Spleen (tissue), 13 donors: ENCODE measurements around the gene OR10R2. TPM values are rescaled to one million over a fixed set of nuclear protein-coding genes. Genes with fewer than 3 reads are reported as not detected.
A peak's percentile ranks its signal among the peaks of the same experiment; 100 is the strongest.
"Not testable (repeated sequence)": the region's sequence is repeated elsewhere in the genome, so short reads cannot be mapped to it uniquely, and the experiment has no call there.

Experiments
- DNase-seq: peaks from one replicate; pipeline ENCODE4 v3.0.0-alpha.2; 2020
- H3K27ac ChIP-seq, 8 donors: fragments of 200-600 bp; sonication (generic) in 7 of 8; 1 replicate in 4 of 8; 2 replicates in 4 of 8; pipeline versions ENCODE4 v1.5.0 to v1.8.0; 2016 to 2021; ENCODE audit warnings: inconsistent platforms in 4 of 8, mild to moderate bottlenecking in 4 of 8, moderate library complexity in 1 of 8
- H3K27me3 ChIP-seq, 7 donors: fragments of 200-600 bp; sonication (generic) in 6 of 7; replicated peaks in 1 of 7; 1 replicate in 4 of 7; 2 replicates in 3 of 7; pipeline versions ENCODE4 v1.5.0 to v1.8.0; 2016 to 2021; ENCODE audit warnings: inconsistent platforms in 3 of 7, mild to moderate bottlenecking in 1 of 7
- H3K36me3 ChIP-seq, 6 donors: fragments of 200-600 bp; sonication (generic) in 5 of 6; 1 replicate in 4 of 6; 2 replicates in 2 of 6; pipeline versions ENCODE4 v1.5.0 to v1.8.0; 2016 to 2021; ENCODE audit warnings: inconsistent platforms in 2 of 6
- H3K4me1 ChIP-seq, 6 donors: fragments of 200-600 bp; sonication (generic) in 5 of 6; 1 replicate in 3 of 6; 2 replicates in 3 of 6; pipeline versions ENCODE4 v1.5.0 to v1.8.0; 2016 to 2021; ENCODE audit warnings: inconsistent platforms in 3 of 6
- H3K4me3 ChIP-seq, 8 donors: fragments of 200-600 bp; sonication (generic) in 7 of 8; 1 replicate in 4 of 8; 2 replicates in 4 of 8; pipeline versions ENCODE4 v1.5.0 to v1.8.0; 2016 to 2021; ENCODE audit warnings: inconsistent platforms in 4 of 8, mild to moderate bottlenecking in 4 of 8, moderate library complexity in 2 of 8
- H3K9me3 ChIP-seq, 8 donors: fragments of 200-600 bp; sonication (generic) in 7 of 8; 1 replicate in 4 of 8; 2 replicates in 4 of 8; pipeline versions ENCODE4 v1.5.0 to v1.8.0; 2016 to 2021; ENCODE audit warnings: inconsistent platforms in 4 of 8
- CTCF ChIP-seq, 11 experiments: fragments of 200-600 bp in 7 of 11; fragments of 450-650 bp in 4 of 11; sonication (generic) in 4 of 11; IDR thresholded peaks in 8 of 11; conservative IDR thresholded peaks in 3 of 11; 1 replicate in 7 of 11; 2 replicates in 4 of 11; pipeline versions ENCODE4 v1.4.0 to v1.8.0; 2016 to 2021; ENCODE audit warnings: antibody characterized with exemption in 11 of 11, inconsistent platforms in 4 of 11, mild to moderate bottlenecking in 1 of 11
- POLR2A ChIP-seq, 3 donors: fragments of 450-650 bp; IDR thresholded peaks; one replicate each; pipeline ENCODE4 v1.5.1; 2017; ENCODE audit warnings: antibody characterized with exemption in 3 of 3, mild to moderate bottlenecking in 1 of 3
- POLR2AphosphoS5 ChIP-seq, 3 donors: sonication (generic); formaldehyde crosslinking; IDR thresholded peaks; one replicate each; pipeline ENCODE4 v1.5.1; 2017; ENCODE audit warnings: antibody characterized with exemption in 3 of 3
- WGBS, 5 donors: extraction: QIAGEN DNeasy Blood & Tissue Kit in 3 of 5; methylation state at CpG; one replicate each; pipeline versions ENCODE4 v1.1.5 to v1.1.7; 2013 to 2018; 5-methylcytosine and 5-hydroxymethylcytosine counted together
- intact Hi-C: fragments of 100-400 bp; cut with DNase I; formaldehyde crosslinking; loops from one replicate; pipeline ENCODE4 v1.15.0; 2023; ENCODE audit warnings: low total_unique reads
- long read RNA-seq, 2 donors: transcript quantifications; one replicate each; lab custom pipeline, GENCODE V29; 2026
- polyA plus RNA-seq, 3 donors: library from polyadenylated mRNA; stranded (reverse); fragments of 200-250 nt; gene quantifications; one replicate each; pipeline ENCODE4 v1.2.1, GENCODE V29; 2013
- total RNA-seq, 7 donors: library from RNA; depleted of rRNA in 3 of 7; stranded (reverse); fragments of >200 nt in 3 of 7; fragmentation: NEBNext Ultra II Directional in 4 of 7; extraction: Animal tissue kit (Norgen Biotek cat#: 25700) in 4 of 7; gene quantifications; one replicate each; pipeline versions ENCODE4 v1.1.0 to v1.2.1, GENCODE V29; 2016 to 2021
- donor health status: healthy with polysubstance abuse.
- donor health status: DM: no; HTN: no; CAD: no; lungs with moderate emphysema.
- donor health status: DM: no; HTN: no; CAD: no.
- donor health status: Bipolar disorder and iron deficiency.
- donor health status: healthy.
- donor health status: DM: no; HTN: no; CAD: no.
- donor health status: DM: yes; HTN: yes; CAD: no.

OR10R2 gene
- not detected for total RNA-seq
- not detected for polyA plus RNA-seq
- long read RNA-seq, donor 1 = 0 reads
- long read RNA-seq, donor 2 = 0 reads

GRCh38 chr1:158471920-158472319 is at the start of gene OR10R2:
TSS of gene OR10R2 (plus strand) at chr1:158472220. CDS start at chr1:158472326, 106 bp downstream.
- no peaks in the 10 kb centered on the region for H3K4me1 ChIP-seq
- no peaks in the 10 kb centered on the region for H3K36me3 ChIP-seq
- H3K9me3 ChIP-seq = no peaks in the 10 kb centered on the region
- no peak within 1 kb of the TSS for H3K27ac ChIP-seq
- intact Hi-C loops = no loop called here
- H3K27me3 ChIP-seq = no peaks in the 10 kb centered on the region
- DNase-seq = no peak
- TF ChIP-seq CTCF (IDR thresholded peaks at IDR 0.05 in 8 of 11, conservative IDR thresholded peaks at IDR 0.05 in 3 of 11) (no peak), POLR2AphosphoS5 (IDR thresholded peaks at IDR 0.05) (no peak), POLR2A (IDR thresholded peaks at IDR 0.05) (no peak)
- H3K4me3 ChIP-seq = no peak within 1 kb of the TSS

- Histone ChIP-seq H3K27ac (no peak overlapping the region), H3K9me3 (peaks cover 0 to 19% (median 12%) of the 10 kb centered on the region in 8 donors), H3K36me3 (no peaks in the 10 kb centered on the region), H3K4me1 (no peaks in the 10 kb centered on the region), H3K4me3 (no peak overlapping the region), H3K27me3 (no peaks in the 10 kb centered on the region)
- TF ChIP-seq CTCF (IDR thresholded peaks at IDR 0.05 in 8 of 11, conservative IDR thresholded peaks at IDR 0.05 in 3 of 11) (no peak), POLR2A (IDR thresholded peaks at IDR 0.05) (no peak), POLR2AphosphoS5 (IDR thresholded peaks at IDR 0.05) (no peak)
- intact Hi-C loops = no loop called here
- DNase-seq = no peak
Measured at GRCh38 chr1:158425027-158425426, 47.0 kb upstream of the OR10R2 start.

GRCh38 chr1:158426137-158426536 is 45.9 kb upstream of the OR10R2 start, which contains the start of gene OR10K2:
TSS of gene OR10K2 (minus strand) at chr1:158426237. CDS start at chr1:158420866, 5,371 bp downstream.
- WGBS, 5 donors = 86 to 100% (median 91%) methylated on average over 1 of the region's 1 CpG
- intact Hi-C loops = no loop called here

GRCh38 chr1:158430163-158430562 is 41.9 kb upstream of the OR10R2 start:
- Histone ChIP-seq H3K27me3 (peaks cover 0 to 17% (median 0%) of the 10 kb centered on the region in 7 donors), H3K27ac (peak overlapping the region in 3 of 8 donors; percentile 18 to 65 (median 60)), H3K9me3 (peaks cover 0 to 40% (median 16%) of the 10 kb centered on the region in 8 donors)
- WGBS, 5 donors = 34 to 46% (median 37%) methylated on average over 3 of the region's 3 CpGs
- H3K4me3 ChIP-seq, DNase-seq, H3K4me1 ChIP-seq, intact Hi-C loops, H3K36me3 ChIP-seq: not testable (repeated sequence)

More at GRCh38 chr1:158426137-158426536, 45.9 kb upstream of the OR10R2 start, which contains the start of gene OR10K2:
- no peak within 1 kb of the TSS for H3K27ac ChIP-seq
- no peak for DNase-seq
- no peak within 1 kb of the TSS for H3K4me3 ChIP-seq
- peaks cover 0 to 20% (median 13%) of the 10 kb centered on the region in 8 donors for H3K9me3 ChIP-seq
- H3K4me1 ChIP-seq = no peaks in the 10 kb centered on the region
- no peaks in the 10 kb centered on the region for H3K36me3 ChIP-seq
- no peaks in the 10 kb centered on the region for H3K27me3 ChIP-seq
- TF ChIP-seq CTCF (IDR thresholded peaks at IDR 0.05 in 8 of 11, conservative IDR thresholded peaks at IDR 0.05 in 3 of 11) = no peak
- TF ChIP-seq POLR2A (IDR thresholded peaks at IDR 0.05) = no peak
- no peak for TF ChIP-seq POLR2AphosphoS5 (IDR thresholded peaks at IDR 0.05)
